GM12801 (cell line): Measurements from ENCODE around the gene PATL1.

Source experiments
- TF ChIP-seq, protein P1 (sequence below): IDR thresholded peaks from one replicate; pipeline ENCODE4 v1.5.1; 2011; ENCODE audit warnings: control low read depth; ENCODE audit not compliant: insufficient read length; ENCODE audit errors: extremely low read depth

PATL1 gene

DNA sequence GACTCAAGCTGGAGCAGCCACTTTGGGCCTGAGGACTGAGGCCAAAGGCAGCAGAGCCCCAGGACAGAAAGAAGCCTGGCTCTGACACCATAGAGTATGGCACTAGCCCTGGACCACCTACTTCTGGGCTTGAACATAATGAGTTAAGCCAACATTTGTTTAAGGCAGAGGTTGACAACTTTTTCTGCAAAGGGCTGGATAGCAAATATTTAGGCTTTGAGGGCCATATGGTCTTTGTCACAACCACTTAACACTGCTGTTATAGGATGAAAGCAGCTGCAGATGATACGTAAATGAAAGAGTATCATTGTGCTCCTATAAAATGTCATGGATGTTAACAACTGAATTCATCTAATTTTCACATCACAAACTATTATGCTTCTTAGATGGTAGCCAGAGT lies 69.9 kb downstream of the PATL1 start:
- TF ChIP-seq, protein P1, sequence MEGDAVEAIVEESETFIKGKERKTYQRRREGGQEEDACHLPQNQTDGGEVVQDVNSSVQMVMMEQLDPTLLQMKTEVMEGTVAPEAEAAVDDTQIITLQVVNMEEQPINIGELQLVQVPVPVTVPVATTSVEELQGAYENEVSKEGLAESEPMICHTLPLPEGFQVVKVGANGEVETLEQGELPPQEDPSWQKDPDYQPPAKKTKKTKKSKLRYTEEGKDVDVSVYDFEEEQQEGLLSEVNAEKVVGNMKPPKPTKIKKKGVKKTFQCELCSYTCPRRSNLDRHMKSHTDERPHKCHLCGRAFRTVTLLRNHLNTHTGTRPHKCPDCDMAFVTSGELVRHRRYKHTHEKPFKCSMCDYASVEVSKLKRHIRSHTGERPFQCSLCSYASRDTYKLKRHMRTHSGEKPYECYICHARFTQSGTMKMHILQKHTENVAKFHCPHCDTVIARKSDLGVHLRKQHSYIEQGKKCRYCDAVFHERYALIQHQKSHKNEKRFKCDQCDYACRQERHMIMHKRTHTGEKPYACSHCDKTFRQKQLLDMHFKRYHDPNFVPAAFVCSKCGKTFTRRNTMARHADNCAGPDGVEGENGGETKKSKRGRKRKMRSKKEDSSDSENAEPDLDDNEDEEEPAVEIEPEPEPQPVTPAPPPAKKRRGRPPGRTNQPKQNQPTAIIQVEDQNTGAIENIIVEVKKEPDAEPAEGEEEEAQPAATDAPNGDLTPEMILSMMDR, result no peak
